Omental fat pad (tissue), 4 donors: Measurements from ENCODE around the gene SRSF12. TPM values are rescaled to one million over a fixed set of nuclear protein-coding genes. Genes with fewer than 3 reads are reported as not detected.

Source experiments
- ATAC-seq: fragments of 150-250 bp; one replicate; pipeline ENCODE4 v1.9.1; 2016; ENCODE audit warnings: mild to moderate bottlenecking, moderate library complexity; ENCODE audit not compliant: low FRiP score
- DNase-seq: peaks from one replicate; pipeline ENCODE4 v3.0.0-alpha.2; 2019; ENCODE audit warnings: low spot score
- total RNA-seq, 4 donors: library from RNA; depleted of rRNA; stranded (reverse); fragments of >200 nt; gene quantifications; one replicate each; pipeline ENCODE4 v1.1.0, GENCODE V29; 2016
- TF ChIP-seq, protein P1 (sequence below), 3 donors: fragments of 450-650 bp; IDR thresholded peaks; one replicate each; pipeline ENCODE4 v1.5.1; 2016 to 2017; ENCODE audit warnings: antibody characterized with exemption in 3 of 3, mild to moderate bottlenecking in 3 of 3, moderate library complexity in 2 of 3

Gene SRSF12
- total RNA-seq, 4 donors from 2014 or later = 0.25 to 3.4 (median 3.2) TPM; not detected in 1

DNA sequence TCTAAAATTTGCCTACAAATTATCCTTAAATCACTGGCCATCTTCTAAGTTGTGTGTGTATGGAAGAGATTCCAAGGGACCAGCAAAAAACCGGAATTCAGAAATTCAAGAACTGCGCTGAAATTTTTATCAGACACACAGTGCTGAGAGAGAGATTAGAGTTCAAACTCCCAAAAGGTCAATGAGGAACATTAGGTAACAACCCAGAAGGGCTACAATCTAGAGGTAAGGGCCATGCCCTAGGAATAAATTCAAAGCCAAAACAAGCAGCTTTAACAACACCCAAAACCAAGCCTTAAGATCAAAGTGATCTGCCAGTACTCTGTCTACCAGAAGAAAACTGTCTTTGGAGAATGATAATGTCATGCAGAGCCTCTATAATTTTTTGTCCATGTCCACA is 17.8 kb downstream of the SRSF12 start:
- no peak for ATAC-seq
- TF ChIP-seq, protein P1, sequence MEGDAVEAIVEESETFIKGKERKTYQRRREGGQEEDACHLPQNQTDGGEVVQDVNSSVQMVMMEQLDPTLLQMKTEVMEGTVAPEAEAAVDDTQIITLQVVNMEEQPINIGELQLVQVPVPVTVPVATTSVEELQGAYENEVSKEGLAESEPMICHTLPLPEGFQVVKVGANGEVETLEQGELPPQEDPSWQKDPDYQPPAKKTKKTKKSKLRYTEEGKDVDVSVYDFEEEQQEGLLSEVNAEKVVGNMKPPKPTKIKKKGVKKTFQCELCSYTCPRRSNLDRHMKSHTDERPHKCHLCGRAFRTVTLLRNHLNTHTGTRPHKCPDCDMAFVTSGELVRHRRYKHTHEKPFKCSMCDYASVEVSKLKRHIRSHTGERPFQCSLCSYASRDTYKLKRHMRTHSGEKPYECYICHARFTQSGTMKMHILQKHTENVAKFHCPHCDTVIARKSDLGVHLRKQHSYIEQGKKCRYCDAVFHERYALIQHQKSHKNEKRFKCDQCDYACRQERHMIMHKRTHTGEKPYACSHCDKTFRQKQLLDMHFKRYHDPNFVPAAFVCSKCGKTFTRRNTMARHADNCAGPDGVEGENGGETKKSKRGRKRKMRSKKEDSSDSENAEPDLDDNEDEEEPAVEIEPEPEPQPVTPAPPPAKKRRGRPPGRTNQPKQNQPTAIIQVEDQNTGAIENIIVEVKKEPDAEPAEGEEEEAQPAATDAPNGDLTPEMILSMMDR (IDR thresholded peaks at IDR 0.05) = no peak
- DNase-seq = no peak

DNA sequence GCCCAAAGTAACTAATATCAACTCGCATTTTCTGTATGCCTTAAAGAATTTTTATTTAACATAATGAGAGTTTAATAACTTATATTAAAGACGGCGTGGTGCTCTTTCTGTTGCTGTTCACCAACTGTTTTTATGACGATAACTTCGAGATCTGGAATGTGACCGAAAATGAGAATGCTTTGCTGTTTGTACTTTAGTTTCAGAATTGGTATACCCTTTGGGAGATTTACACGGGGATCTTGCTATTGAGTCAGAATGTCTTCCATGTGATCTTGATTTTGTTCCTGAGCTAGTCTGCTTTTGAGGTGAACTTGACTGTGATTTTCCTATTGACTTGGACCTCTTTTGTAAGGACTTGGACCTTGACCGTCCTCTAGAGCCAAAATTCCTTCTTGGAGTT is 19.4 kb downstream of the SRSF12 start:
- TF ChIP-seq, protein P1 (IDR thresholded peaks at IDR 0.05) = no peak
- no peak for DNase-seq
- ATAC-seq = no peak

DNA sequence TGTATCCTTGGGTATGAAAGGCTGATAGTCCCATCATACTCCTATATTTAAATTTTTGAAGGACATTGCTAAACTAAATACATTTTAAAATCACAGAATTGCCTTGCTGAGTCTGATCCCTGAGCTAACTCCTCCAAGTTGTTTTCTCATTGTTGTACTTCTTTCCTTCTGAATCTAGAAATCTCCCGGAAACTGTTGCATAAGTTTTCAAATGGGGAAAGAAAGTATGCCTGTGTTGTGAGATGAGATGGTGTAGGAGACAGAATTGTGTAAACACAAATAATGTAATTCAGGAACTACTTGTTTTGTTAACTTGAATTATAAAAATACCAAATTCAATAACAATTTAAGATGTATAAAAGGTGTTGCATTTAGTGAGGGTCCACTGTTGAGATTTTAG is 30.0 kb downstream of the SRSF12 start:
- DNase-seq (no peak), ATAC-seq (no peak)
- TF ChIP-seq, protein P1 (IDR thresholded peaks at IDR 0.05) = no peak

DNA sequence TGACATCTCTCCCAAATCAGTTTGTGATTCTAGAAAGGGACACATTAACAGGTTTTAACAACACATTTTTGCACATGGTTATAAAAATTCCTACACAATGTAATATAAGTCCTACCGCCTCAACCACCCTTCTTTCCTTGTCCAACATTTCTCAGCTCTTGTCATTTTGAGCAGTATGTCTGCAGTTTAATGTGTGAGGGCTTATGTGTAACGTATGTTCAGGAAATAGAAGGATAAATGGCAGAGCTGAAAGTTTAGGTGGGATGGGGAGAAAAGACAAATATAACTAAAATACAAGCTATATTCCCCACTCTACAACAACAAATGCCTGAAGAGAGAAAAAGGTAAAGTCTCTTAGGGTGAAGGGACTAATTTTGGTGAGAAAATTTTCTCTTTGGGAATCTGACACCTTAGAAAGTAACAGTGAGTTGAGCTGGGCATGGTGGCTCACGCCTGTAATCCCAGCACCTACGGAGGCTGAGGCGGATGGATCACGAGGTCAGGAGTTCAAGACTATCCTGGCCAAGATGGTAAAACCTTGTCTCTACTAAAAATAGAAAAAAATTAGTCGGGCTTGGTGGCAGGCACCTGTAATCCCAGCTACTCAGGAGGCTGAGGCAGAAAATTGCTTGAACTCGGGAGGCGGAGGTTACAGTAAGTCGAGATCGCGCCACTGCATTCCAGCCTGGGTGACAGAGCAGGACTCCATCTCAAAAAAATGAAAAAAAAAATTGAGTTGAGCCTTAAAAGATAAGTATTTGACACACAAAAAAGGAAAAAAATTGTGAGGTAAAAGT is 32.3 kb downstream of the SRSF12 start:
- ATAC-seq (no peak), DNase-seq (no peak)
- TF ChIP-seq, protein P1 (IDR thresholded peaks at IDR 0.05) = no peak

DNA sequence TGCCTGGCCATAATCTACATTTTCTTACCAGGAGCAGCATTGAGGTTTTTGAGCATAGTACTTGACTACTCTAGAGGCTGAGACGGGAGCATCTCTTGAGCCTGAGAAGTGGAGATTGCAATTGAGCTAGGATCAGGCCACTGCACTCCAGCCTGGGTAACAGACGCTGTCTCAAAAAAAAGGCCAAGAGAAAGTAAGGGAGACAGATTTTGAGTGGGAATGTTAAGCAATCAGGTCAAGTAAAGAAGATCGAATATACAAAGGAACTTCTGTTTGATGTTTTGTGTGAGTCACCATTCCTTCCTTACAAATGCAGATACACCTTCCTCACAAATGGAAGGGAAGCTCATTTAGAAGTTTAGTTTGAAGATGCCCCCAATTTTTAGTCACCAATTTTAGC is 32.9 kb downstream of the SRSF12 start:
- TF ChIP-seq, protein P1 (IDR thresholded peaks at IDR 0.05) = no peak
- no peak for ATAC-seq
- DNase-seq = no peak

DNA sequence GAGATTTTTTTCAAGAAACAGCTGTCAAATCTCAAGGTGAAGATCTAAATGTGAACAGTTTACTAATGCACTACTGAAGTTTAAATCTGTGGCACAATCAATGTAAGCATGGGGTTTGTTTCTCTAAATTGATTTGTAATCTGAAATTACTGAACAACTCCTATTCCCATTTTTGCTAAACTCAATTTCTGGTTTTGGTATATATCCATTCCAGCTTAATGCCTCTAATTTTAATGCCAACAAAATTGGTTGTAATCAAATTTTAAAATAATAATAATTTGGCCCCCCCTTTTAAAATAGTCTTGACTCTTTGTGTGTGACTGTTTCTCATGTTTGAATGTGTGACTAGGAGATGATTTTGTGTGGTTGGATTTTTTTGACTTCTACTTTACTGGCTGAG is 33.3 kb downstream of the SRSF12 start:
- TF ChIP-seq, protein P1 (IDR thresholded peaks at IDR 0.05) = no peak
- DNase-seq = no peak
- ATAC-seq = no peak

DNA sequence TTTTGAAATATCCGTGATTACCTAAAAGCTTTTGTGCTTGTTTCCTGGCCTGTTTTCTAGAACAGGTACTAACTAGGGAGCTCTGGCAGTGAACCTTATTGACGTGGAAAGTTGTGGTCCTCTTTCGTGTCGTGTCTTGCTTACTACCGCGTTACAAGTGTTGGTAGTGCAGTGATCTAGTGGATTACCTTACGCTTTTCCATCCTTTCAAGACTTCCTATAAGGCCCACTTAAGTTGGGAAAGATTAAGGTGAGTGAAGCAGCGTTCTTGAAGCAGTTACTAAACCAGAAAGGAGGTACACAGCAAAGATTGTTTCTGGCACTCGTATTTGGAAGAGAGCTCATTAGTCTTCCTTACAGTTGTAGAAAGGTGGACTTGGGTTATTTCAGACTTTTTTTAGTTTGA is 35.4 kb downstream of the SRSF12 start:
- DNase-seq (no peak), ATAC-seq (no peak)
- TF ChIP-seq, protein P1 (IDR thresholded peaks at IDR 0.05) = no peak
